Keratinocyte (primary cell): ENCODE data around the gene MDM2. TPM values are rescaled to one million over a fixed set of nuclear protein-coding genes. Genes with fewer than 3 reads are reported as not detected.
"Not testable (repeated sequence)": the region's sequence is repeated elsewhere in the genome, so short reads cannot be mapped to it uniquely, and the experiment has no call there.

Source experiments
- DNase-seq: peaks from one replicate; pipeline ENCODE4 v3.0.0-alpha.2; 2011; ENCODE audit warnings: low read depth, missing footprints, low spot score
- FAIRE-seq: peaks from 2 replicates; lab custom pipeline; 2011; peaks lifted over from hg19 to GRCh38; lab: Jason Lieb, UNC
- H2AFZ ChIP-seq: 2 replicates; pipeline ENCODE4 v1.6.0; 2012; ENCODE audit warnings: low read length, control low read depth, inconsistent platforms; ENCODE audit not compliant: control insufficient read depth
- H3K27ac ChIP-seq: 2 replicates; pipeline ENCODE4 v1.5.1; 2011; ENCODE audit warnings: low read length; ENCODE audit not compliant: control insufficient read depth, insufficient read depth
- H3K27me3 ChIP-seq: 3 replicates; pipeline ENCODE4 v1.6.0; 2011; ENCODE audit warnings: low read length; ENCODE audit not compliant: control insufficient read depth, insufficient read depth; ENCODE audit errors: extremely low read depth
- H3K36me3 ChIP-seq, 2 experiments: 2 replicates in 1 of 2; 3 replicates in 1 of 2; pipeline ENCODE4 v1.5.1; 2011; ENCODE audit warnings: low read length in 2 of 2, mild to moderate bottlenecking in 1 of 2; ENCODE audit not compliant: control insufficient read depth in 2 of 2, insufficient read depth in 2 of 2; ENCODE audit errors: extremely low read depth in 1 of 2
- H3K4me1 ChIP-seq: 3 replicates; pipeline ENCODE4 v1.5.1; 2011; ENCODE audit warnings: low read length; ENCODE audit not compliant: control insufficient read depth, insufficient read depth; ENCODE audit errors: extremely low read depth
- H3K4me2 ChIP-seq: 3 replicates; pipeline ENCODE4 v1.6.0; 2011; ENCODE audit warnings: low read depth, low read length; ENCODE audit not compliant: control insufficient read depth, insufficient read depth; ENCODE audit errors: extremely low read depth
- H3K4me3 ChIP-seq, 3 experiments: fragments of 200-600 bp in 1 of 3; sonication (generic) in 1 of 3; 2 replicates in 2 of 3; 3 replicates in 1 of 3; pipeline ENCODE4 v1.5.1; 2011 to 2016; ENCODE audit warnings: low read length in 3 of 3, mild to moderate bottlenecking in 3 of 3, control low read depth in 2 of 3, inconsistent platforms in 1 of 3, low read depth in 1 of 3, mixed read lengths in 1 of 3, mixed run types in 1 of 3, moderate library complexity in 1 of 3; ENCODE audit not compliant: control insufficient read depth in 2 of 3, insufficient read depth in 2 of 3; ENCODE audit errors: extremely low read depth in 1 of 3
- H3K79me2 ChIP-seq: 2 replicates; pipeline ENCODE4 v1.6.0; 2012; ENCODE audit warnings: low read length; ENCODE audit not compliant: control insufficient read depth, insufficient read depth
- H3K9ac ChIP-seq: 3 replicates; pipeline ENCODE4 v1.6.0; 2011; ENCODE audit warnings: low read length; ENCODE audit not compliant: control insufficient read depth, insufficient read depth; ENCODE audit errors: extremely low read depth
- H3K9me1 ChIP-seq: 3 replicates; pipeline ENCODE4 v1.6.0; 2011; ENCODE audit warnings: low read length; ENCODE audit not compliant: control insufficient read depth, insufficient read depth; ENCODE audit errors: extremely low read depth
- H3K9me3 ChIP-seq: 2 replicates; pipeline ENCODE4 v1.5.1; 2012; ENCODE audit warnings: low read depth, low read length; ENCODE audit not compliant: control insufficient read depth
- H4K20me1 ChIP-seq: 3 replicates; pipeline ENCODE4 v1.6.0; 2011; ENCODE audit warnings: low read length; ENCODE audit not compliant: control insufficient read depth, insufficient read depth; ENCODE audit errors: extremely low read depth
- CTCF ChIP-seq, 3 experiments: IDR thresholded peaks in 1 of 3; conservative IDR thresholded peaks in 1 of 3; optimal IDR thresholded peaks in 1 of 3; 2 replicates in 2 of 3; 3 replicates in 1 of 3; pipeline versions ENCODE3 to v1.5.1; 2011; ENCODE audit warnings: low read length in 3 of 3, mild to moderate bottlenecking in 3 of 3, moderate library complexity in 2 of 3, control low read depth in 1 of 3, inconsistent platforms in 1 of 3; ENCODE audit not compliant: insufficient read depth in 2 of 3; ENCODE audit errors: extremely low read depth in 1 of 3
- EZH2 ChIP-seq: IDR thresholded peaks from one replicate; pipeline ENCODE4 v1.6.1; 2012; ENCODE audit warnings: inconsistent platforms, mild to moderate bottlenecking, low read length, moderate library complexity
- dilution Hi-C: fragments of 300-500 bp; cut with MboI; formaldehyde crosslinking; loops from one replicate; pipeline ENCODE4 v1.7.0; 2020; ENCODE audit warnings: low sequenced_read_pairs; ENCODE audit not compliant: extremely low pct_ligation_motif_present
- polyA plus RNA-seq, 5 experiments: library from polyadenylated mRNA; depleted of rRNA in 3 of 5; stranded (reverse) in 3 of 5; stranded (forward) in 1 of 5; unstranded in 1 of 5; fragments of >200 nt; gene quantifications; 1 replicate in 1 of 5; 2 replicates in 3 of 5; 3 replicates in 1 of 5; pipeline versions ENCODE4 v1.2.1 to v1.2.3, GENCODE V29; 2011 to 2012; ENCODE audit warnings: missing spikeins in 2 of 5, low read depth in 1 of 5, low replicate concordance in 1 of 5

Gene MDM2
- polyA plus RNA-seq, 1 donor (not counting 4 experiments of a cell fraction or from before 2014, with no cell fraction given), result 55.0 TPM

GRCh38 chr12:68838046-68838886 is 30.3 kb downstream of the MDM2 start:
- Histone ChIP-seq H3K4me1 (no peaks in the 10 kb centered on the region), H3K79me2 (peaks cover 2% of the 10 kb centered on the region), H3K9ac (no peak overlapping the region), H3K27ac (no peak overlapping the region), H3K4me2 (no peak overlapping the region), H3K27me3 (no peaks in the 10 kb centered on the region), H3K9me3 (no peaks in the 10 kb centered on the region), H3K9me1 (no peaks in the 10 kb centered on the region), H3K4me3 (no peak overlapping the region), H3K36me3 (peaks cover 22 to 35% of the 10 kb centered on the region in 2 experiments), H4K20me1 (no peaks in the 10 kb centered on the region), H2AFZ (no peak overlapping the region)
- TF ChIP-seq CTCF (optimal IDR thresholded peaks at IDR 0.05 in 1 of 3, IDR thresholded peaks at IDR 0.05 in 1 of 3, conservative IDR thresholded peaks at IDR 0.05 in 1 of 3; ENCODE audit: extremely low read depth in 1 of 3, insufficient read depth in 2 of 3, low read length in 3 of 3) (no peak), EZH2 (no peak)
- no peak for DNase-seq
- dilution Hi-C loops, result no loop called here
- FAIRE-seq, result no peak

GRCh38 chr12:68839183-68840147 is 31.5 kb downstream of the MDM2 start:
- Histone ChIP-seq H3K36me3 (peaks cover 20 to 31% of the 10 kb centered on the region in 2 experiments), H3K4me1 (no peaks in the 10 kb centered on the region), H3K27me3 (no peaks in the 10 kb centered on the region), H3K9me1 (no peaks in the 10 kb centered on the region), H3K9me3 (no peaks in the 10 kb centered on the region), H2AFZ (no peak overlapping the region), H3K27ac (no peak overlapping the region), H3K4me2 (no peak overlapping the region), H3K9ac (no peak overlapping the region), H4K20me1 (no peaks in the 10 kb centered on the region), H3K79me2 (no peaks in the 10 kb centered on the region), H3K4me3 (no peak overlapping the region)
- FAIRE-seq (no peak), DNase-seq (no peak)
- TF ChIP-seq EZH2 (no peak), CTCF (optimal IDR thresholded peaks at IDR 0.05 in 1 of 3, IDR thresholded peaks at IDR 0.05 in 1 of 3, conservative IDR thresholded peaks at IDR 0.05 in 1 of 3; ENCODE audit: extremely low read depth in 1 of 3, insufficient read depth in 2 of 3, low read length in 3 of 3) (no peak)
- dilution Hi-C loops, result no loop called here

- FAIRE-seq, dilution Hi-C loops, H4K20me1 ChIP-seq, H3K4me2 ChIP-seq, H3K9me1 ChIP-seq, DNase-seq, H3K9me3 ChIP-seq, H3K79me2 ChIP-seq, H3K4me3 ChIP-seq, H3K9ac ChIP-seq, H2AFZ ChIP-seq, H3K27ac ChIP-seq, H3K4me1 ChIP-seq, H3K27me3 ChIP-seq: not testable (repeated sequence)
- peaks cover 20 to 31% of the 10 kb centered on the region in 2 experiments for H3K36me3 ChIP-seq
Measured at GRCh38 chr12:68841175-68841574, 33.2 kb downstream of the MDM2 start.
